Measurements from ENCODE around the gene TUT1. TPM values are rescaled to one million over a fixed set of nuclear protein-coding genes. Genes with fewer than 3 reads are reported as not detected.
"Not testable (repeated sequence)": the region's sequence is repeated elsewhere in the genome, so short reads cannot be mapped to it uniquely, and the experiment has no call there.

Gene TUT1
- total RNA-seq, 1 donor from 2014 or later = 23.1 TPM

DNA sequence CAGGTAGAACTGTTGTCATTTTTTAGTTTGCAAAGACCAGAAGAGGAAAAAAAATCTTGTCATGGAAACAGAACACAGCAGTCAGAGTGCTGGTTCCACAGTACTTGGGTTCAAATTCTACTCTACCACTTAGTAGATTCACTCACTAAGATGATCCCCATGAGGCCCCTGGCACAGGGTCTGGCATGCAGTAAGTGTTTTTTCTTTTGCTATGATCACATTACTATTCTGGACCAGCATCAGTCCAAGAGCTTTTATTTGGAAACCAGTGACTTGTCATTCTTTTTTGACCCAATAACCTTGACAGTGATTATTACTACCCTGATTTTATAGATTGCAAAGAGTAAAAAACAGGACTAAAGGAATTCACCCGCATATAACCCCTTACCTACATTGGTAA lies 21.7 kb downstream of the TUT1 start:
- Mint-ChIP-seq H3K27ac (no peak overlapping the region), H3K9me3 (ENCODE audit: low read depth) (no peaks in the 10 kb centered on the region), H3K4me3 (ENCODE audit: low read depth) (no peak overlapping the region), H3K36me3 (ENCODE audit: insufficient read depth) (peaks cover 47% of the 10 kb centered on the region), H3K4me1 (ENCODE audit: low read depth) (peaks cover 47% of the 10 kb centered on the region), H3K27me3 (no peaks in the 10 kb centered on the region)
- TF ChIP-seq, protein P1, sequence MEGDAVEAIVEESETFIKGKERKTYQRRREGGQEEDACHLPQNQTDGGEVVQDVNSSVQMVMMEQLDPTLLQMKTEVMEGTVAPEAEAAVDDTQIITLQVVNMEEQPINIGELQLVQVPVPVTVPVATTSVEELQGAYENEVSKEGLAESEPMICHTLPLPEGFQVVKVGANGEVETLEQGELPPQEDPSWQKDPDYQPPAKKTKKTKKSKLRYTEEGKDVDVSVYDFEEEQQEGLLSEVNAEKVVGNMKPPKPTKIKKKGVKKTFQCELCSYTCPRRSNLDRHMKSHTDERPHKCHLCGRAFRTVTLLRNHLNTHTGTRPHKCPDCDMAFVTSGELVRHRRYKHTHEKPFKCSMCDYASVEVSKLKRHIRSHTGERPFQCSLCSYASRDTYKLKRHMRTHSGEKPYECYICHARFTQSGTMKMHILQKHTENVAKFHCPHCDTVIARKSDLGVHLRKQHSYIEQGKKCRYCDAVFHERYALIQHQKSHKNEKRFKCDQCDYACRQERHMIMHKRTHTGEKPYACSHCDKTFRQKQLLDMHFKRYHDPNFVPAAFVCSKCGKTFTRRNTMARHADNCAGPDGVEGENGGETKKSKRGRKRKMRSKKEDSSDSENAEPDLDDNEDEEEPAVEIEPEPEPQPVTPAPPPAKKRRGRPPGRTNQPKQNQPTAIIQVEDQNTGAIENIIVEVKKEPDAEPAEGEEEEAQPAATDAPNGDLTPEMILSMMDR (IDR thresholded peaks at IDR 0.05; ENCODE audit: unreplicated experiment) = no peak
- DNase-seq (ENCODE audit: low spot score, unreplicated experiment) = no peak

DNA sequence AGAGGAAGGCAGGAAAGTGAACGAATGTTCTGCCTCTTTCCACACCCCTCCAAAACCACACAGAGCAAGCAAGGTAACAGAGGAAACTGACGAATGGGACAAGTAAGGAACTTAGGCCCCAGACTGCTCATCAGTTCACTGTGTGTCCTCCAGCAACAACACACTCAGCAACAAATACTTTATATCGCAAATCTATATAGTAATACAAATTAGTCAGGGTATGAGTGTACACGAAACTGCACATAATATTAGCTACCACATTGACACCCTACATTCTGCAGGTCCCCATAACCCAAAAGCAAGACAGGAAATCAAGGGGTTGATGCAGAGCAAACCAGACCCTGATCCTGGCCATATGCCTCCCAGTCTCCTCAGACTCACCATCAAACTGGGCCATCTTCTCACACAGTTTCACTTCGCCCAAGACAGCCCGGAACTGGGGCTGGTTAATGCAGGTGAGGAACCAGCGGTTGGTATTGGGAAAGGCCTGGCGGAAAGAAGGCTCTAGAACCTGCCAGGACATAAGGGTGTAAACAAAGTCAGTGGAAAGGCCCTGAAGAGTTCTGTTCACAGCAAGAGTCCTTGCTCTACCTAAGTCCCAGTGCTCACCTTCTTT lies 24.2 kb downstream of the TUT1 start:
- H3K4me1 Mint-ChIP-seq (ENCODE audit: low read depth) = peaks cover 31% of the 10 kb centered on the region
- no peaks in the 10 kb centered on the region for H3K27me3 Mint-ChIP-seq
- H3K9me3 Mint-ChIP-seq (ENCODE audit: low read depth) = no peaks in the 10 kb centered on the region
- peak overlapping the region; percentile 77 for H3K27ac Mint-ChIP-seq
- TF ChIP-seq, protein P1 (IDR thresholded peaks at IDR 0.05; ENCODE audit: unreplicated experiment) = no peak
- peaks cover 45% of the 10 kb centered on the region for H3K36me3 Mint-ChIP-seq (ENCODE audit: insufficient read depth)
- no peak overlapping the region for H3K4me3 Mint-ChIP-seq (ENCODE audit: low read depth)
- DNase-seq (ENCODE audit: low spot score, unreplicated experiment) = no peak

DNA sequence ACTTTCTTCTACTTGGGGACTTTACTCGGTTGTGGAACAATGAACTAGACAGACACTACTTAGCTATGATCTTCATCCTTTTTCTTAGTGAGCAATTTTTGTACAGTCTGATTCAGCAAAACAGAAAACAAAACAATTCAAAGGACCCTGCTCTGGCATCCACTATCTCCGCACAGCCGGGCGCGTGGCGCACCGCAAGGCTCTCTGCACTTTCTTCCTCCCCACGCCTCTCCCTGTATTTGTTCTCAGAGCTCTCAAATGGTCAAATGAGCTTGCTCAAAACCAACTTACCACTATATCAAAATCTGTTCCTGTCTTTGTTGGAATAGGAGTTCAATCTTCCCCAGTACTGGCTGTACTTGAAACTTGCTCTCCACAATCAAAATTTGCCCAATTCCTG lies 25.1 kb downstream of the TUT1 start:
- Mint-ChIP-seq H3K9me3 (ENCODE audit: low read depth) (no peaks in the 10 kb centered on the region), H3K36me3 (ENCODE audit: insufficient read depth) (peaks cover 43% of the 10 kb centered on the region), H3K27ac (peak overlapping the region; percentile 43), H3K4me3 (ENCODE audit: low read depth) (no peak overlapping the region), H3K27me3 (no peaks in the 10 kb centered on the region), H3K4me1 (ENCODE audit: low read depth) (peaks cover 32% of the 10 kb centered on the region)
- DNase-seq (ENCODE audit: low spot score, unreplicated experiment) = no peak
- TF ChIP-seq, protein P1 (IDR thresholded peaks at IDR 0.05; ENCODE audit: unreplicated experiment) = no peak

DNA sequence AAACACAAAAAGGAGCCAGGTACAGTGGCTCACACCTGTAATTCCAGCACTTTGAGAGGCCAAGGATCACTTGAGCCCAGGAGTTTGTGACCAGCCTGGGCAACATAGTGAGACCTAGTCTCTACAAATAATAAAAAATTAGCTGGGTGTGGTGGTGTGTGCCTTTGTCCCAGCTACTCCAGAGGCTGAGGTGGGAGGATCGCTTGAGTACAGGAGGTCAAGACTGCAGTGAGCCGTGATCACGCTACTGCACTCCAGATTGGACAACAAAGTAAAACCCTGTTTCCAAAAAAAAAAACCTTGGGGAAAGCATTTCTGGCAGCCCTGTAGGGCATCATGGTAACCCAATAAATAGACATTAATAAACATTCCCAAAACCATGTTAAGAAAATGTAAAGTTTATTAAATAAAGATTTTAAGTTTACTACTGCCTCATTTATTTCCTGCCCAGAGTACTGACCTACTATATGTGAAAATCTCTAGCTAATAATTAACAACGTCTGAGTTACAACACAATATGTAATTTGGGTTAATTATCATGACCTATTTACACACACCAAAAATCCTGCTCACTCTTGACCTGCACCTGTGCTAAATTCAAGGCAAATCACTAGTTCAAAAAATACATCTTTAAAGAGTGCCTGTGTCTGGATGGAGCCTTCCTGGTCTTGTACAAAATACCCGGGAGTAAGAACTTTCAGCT lies 26.1 kb downstream of the TUT1 start:
- Mint-ChIP-seq H3K9me3 (ENCODE audit: low read depth) (no peaks in the 10 kb centered on the region), H3K4me3 (ENCODE audit: low read depth) (peak overlapping the region; percentile 12), H3K36me3 (ENCODE audit: insufficient read depth) (peaks cover 40% of the 10 kb centered on the region), H3K27ac (peak overlapping the region; percentile 25), H3K27me3 (no peaks in the 10 kb centered on the region), H3K4me1 (ENCODE audit: low read depth) (peaks cover 33% of the 10 kb centered on the region)
- TF ChIP-seq, protein P1 (IDR thresholded peaks at IDR 0.05; ENCODE audit: unreplicated experiment) = no peak
- DNase-seq (ENCODE audit: low spot score, unreplicated experiment) = no peak

DNA sequence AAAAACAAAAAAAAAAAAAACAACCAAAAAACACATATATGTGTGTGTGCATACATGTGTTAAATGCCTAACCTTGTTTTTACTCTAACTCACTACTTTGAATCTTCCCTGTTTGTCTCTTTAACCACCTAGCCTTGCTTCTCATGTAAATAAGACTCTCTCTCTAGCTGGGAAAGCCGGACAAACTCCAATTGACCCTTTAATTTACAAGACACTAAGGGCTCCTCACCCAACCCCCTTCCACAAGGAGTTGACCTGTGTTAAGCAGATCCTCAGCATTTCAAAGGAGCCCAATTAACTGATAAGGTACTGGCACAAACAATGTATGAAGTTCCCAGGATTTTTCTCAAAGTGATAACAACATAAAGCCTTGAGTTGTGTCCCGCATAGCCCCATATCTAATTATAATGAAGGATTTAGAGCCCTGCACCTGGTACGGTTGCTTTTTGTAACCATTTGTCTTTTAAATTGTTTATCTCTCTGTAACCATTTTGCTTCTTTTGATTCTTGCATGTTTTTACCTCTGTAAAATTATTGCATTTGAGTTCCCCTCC lies 29.6 kb downstream of the TUT1 start:
- DNase-seq (ENCODE audit: low spot score, unreplicated experiment) = not testable (repeated sequence)

More for the DNA sequence above, 29.6 kb downstream of the TUT1 start:
- H3K9me3 Mint-ChIP-seq (ENCODE audit: low read depth); H3K27me3 Mint-ChIP-seq: not testable (repeated sequence)
- H3K36me3 Mint-ChIP-seq (ENCODE audit: insufficient read depth) = peaks cover 43% of the 10 kb centered on the region
- peak overlapping the region; percentile 8 for H3K4me3 Mint-ChIP-seq (ENCODE audit: low read depth)
- H3K27ac Mint-ChIP-seq = peak overlapping the region; percentile 91
- H3K4me1 Mint-ChIP-seq (ENCODE audit: low read depth) = peaks cover 35% of the 10 kb centered on the region

Measured in progenitor cell of endocrine pancreas (in vitro differentiated cells).